Progenitor cell of endocrine pancreas (in vitro differentiated cells): ENCODE measurements around the gene PLD1. TPM values are rescaled to one million over a fixed set of nuclear protein-coding genes. Genes with fewer than 3 reads are reported as not detected.
A peak's percentile ranks its signal among the peaks of the same experiment; 100 is the strongest.

Experiments used
- DNase-seq: peaks from one replicate; pipeline ENCODE4 v3.0.0; 2021; ENCODE audit warnings: low spot score; ENCODE audit not compliant: unreplicated experiment
- H3K27ac Mint-ChIP-seq: 2 replicates; pipeline ENCODE4 v1.8.0; 2021; ENCODE audit warnings: mild to moderate bottlenecking, moderate library complexity, mixed read lengths
- H3K27me3 Mint-ChIP-seq: 2 replicates; pipeline ENCODE4 v1.8.0; 2021; ENCODE audit warnings: mixed read lengths
- H3K36me3 Mint-ChIP-seq: 2 replicates; pipeline ENCODE4 v1.8.0; 2022; ENCODE audit warnings: mixed read lengths; ENCODE audit not compliant: insufficient read depth
- H3K4me1 Mint-ChIP-seq: 2 replicates; pipeline ENCODE4 v1.8.0; 2021; ENCODE audit warnings: low read depth, mixed read lengths
- H3K4me3 Mint-ChIP-seq: 2 replicates; pipeline ENCODE4 v1.8.0; 2021; ENCODE audit warnings: low read depth, mild to moderate bottlenecking, moderate library complexity, mixed read lengths
- H3K9me3 Mint-ChIP-seq: 2 replicates; pipeline ENCODE4 v1.8.0; 2021; ENCODE audit warnings: low read depth, mixed read lengths
- total RNA-seq: library from RNA; stranded (reverse); gene quantifications from 2 replicates; pipeline ENCODE4 v1.2.1, GENCODE V29; 2021
- TF ChIP-seq, protein P1 (sequence below): fragments of 200-600 bp; sonication (generic); IDR thresholded peaks from one replicate; pipeline ENCODE4 v1.5.0; 2021; ENCODE audit warnings: antibody characterized with exemption, mild to moderate bottlenecking; ENCODE audit not compliant: unreplicated experiment

The PLD1 gene
- total RNA-seq, 1 donor from 2014 or later: 143 TPM

DNA sequence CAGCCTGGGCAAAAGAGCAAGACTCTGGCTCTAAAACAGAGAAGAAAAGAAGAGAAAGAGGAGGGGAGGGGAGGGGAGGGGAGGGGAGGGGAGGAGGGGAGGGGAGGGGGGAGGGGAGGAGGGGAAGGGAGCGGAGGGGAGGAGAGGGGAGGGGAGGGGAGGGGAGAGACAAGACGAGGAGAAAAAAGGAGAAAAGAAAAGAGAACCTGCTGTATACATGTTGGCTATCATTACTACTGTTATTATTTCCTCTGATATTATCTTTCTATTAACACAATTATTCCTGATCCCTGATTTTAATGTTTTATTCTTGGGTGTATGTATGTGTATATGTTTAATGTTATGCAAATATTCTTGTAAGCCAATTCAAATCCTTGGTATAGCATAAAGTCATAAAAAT lies 46.9 kb downstream of the PLD1 start:
- no peak overlapping the region for H3K4me3 Mint-ChIP-seq

GRCh38 chr3:171760477-171760876 lies 49.8 kb downstream of the PLD1 start:
- Mint-ChIP-seq H3K36me3 (peaks cover 15% of the 10 kb centered on the region), H3K4me1 (peaks cover 18% of the 10 kb centered on the region), H3K9me3 (no peaks in the 10 kb centered on the region), H3K4me3 (no peak overlapping the region), H3K27me3 (no peaks in the 10 kb centered on the region), H3K27ac (no peak overlapping the region)
- TF ChIP-seq, protein P1, sequence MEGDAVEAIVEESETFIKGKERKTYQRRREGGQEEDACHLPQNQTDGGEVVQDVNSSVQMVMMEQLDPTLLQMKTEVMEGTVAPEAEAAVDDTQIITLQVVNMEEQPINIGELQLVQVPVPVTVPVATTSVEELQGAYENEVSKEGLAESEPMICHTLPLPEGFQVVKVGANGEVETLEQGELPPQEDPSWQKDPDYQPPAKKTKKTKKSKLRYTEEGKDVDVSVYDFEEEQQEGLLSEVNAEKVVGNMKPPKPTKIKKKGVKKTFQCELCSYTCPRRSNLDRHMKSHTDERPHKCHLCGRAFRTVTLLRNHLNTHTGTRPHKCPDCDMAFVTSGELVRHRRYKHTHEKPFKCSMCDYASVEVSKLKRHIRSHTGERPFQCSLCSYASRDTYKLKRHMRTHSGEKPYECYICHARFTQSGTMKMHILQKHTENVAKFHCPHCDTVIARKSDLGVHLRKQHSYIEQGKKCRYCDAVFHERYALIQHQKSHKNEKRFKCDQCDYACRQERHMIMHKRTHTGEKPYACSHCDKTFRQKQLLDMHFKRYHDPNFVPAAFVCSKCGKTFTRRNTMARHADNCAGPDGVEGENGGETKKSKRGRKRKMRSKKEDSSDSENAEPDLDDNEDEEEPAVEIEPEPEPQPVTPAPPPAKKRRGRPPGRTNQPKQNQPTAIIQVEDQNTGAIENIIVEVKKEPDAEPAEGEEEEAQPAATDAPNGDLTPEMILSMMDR: no peak
- DNase-seq: no peak

More for the DNA sequence above, 46.9 kb downstream of the PLD1 start:
- TF ChIP-seq, protein P1: no peak
- Mint-ChIP-seq H3K27me3 (no peaks in the 10 kb centered on the region), H3K27ac (no peak overlapping the region), H3K9me3 (no peaks in the 10 kb centered on the region), H3K36me3 (peaks cover 15% of the 10 kb centered on the region), H3K4me1 (peaks cover 24% of the 10 kb centered on the region)
- no peak for DNase-seq

GRCh38 chr3:171758109-171758508 lies 52.2 kb downstream of the PLD1 start:
- TF ChIP-seq, protein P1: no peak
- DNase-seq: no peak
- Mint-ChIP-seq H3K4me3 (no peak overlapping the region), H3K27me3 (no peaks in the 10 kb centered on the region), H3K36me3 (peaks cover 7% of the 10 kb centered on the region), H3K27ac (peak overlapping the region; percentile 17), H3K4me1 (peaks cover 19% of the 10 kb centered on the region), H3K9me3 (no peaks in the 10 kb centered on the region)

DNA sequence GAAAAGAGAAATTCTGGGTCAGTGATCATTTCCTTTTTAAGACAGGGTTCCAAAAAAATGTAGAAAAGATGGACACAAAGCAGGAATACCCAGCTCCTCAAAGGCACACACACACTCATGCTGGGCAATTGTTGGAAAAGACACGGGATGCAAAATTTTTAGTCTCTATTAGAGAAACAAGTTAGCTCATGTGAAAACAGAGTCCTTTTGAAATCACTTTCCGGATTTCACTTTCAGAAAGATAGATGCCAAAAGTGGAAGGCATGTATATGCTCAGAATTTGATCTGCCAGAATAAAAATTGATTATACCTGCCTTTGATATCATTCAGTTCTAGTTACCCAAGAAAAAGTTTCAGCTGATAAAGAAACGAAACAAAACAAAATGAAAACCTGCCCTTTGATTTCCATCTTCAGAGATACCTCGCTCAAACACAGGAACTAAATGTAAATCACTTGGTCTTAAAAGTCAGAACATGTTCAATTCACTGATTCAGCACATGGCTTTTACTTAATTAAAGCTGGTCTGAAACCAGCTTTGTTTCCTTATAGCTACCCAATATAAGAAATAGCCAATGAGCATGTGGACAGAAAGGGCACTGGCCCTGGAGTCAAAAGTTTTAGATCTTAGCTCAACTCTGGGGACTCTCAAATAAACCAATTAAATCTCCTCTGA lies 52.8 kb downstream of the PLD1 start:
- peaks cover 20% of the 10 kb centered on the region for H3K4me1 Mint-ChIP-seq
- peaks cover 6% of the 10 kb centered on the region for H3K36me3 Mint-ChIP-seq
- H3K27me3 Mint-ChIP-seq: no peaks in the 10 kb centered on the region
- no peak overlapping the region for H3K27ac Mint-ChIP-seq
- DNase-seq: no peak
- TF ChIP-seq, protein P1: no peak
- H3K9me3 Mint-ChIP-seq: no peaks in the 10 kb centered on the region
- H3K4me3 Mint-ChIP-seq: no peak overlapping the region

GRCh38 chr3:171755656-171756055 lies 54.6 kb downstream of the PLD1 start:
- H3K27ac Mint-ChIP-seq: no peak overlapping the region
- H3K27me3 Mint-ChIP-seq: no peaks in the 10 kb centered on the region
- TF ChIP-seq, protein P1: no peak
- no peaks in the 10 kb centered on the region for H3K9me3 Mint-ChIP-seq
- H3K4me3 Mint-ChIP-seq: no peak overlapping the region
- peaks cover 1% of the 10 kb centered on the region for H3K36me3 Mint-ChIP-seq
- no peak for DNase-seq
- H3K4me1 Mint-ChIP-seq: peaks cover 17% of the 10 kb centered on the region
